HCT116 (cell line): ENCODE results near the gene RBMX2.

ENCODE experiments used
- ELF1 ChIP-seq: IDR thresholded peaks from 2 replicates; pipeline ENCODE4 v1.6.1; 2012; ENCODE audit warnings: low read depth, borderline replicate concordance
- POLR2A ChIP-seq: IDR thresholded peaks from 2 replicates; pipeline ENCODE4 v1.7.0; 2011; ENCODE audit warnings: borderline replicate concordance; ENCODE audit not compliant: insufficient read depth, insufficient read length; ENCODE audit errors: extremely low read depth
- TF ChIP-seq, protein P1 (sequence below), 3 experiments: fragments of 200-600 bp in 1 of 3; sonication (generic) in 1 of 3; IDR thresholded peaks in 2 of 3; conservative IDR thresholded peaks in 1 of 3; 2 replicates each; pipeline ENCODE4 v1.5.1; 2012 to 2017; ENCODE audit warnings: low read depth in 2 of 3, low read length in 2 of 3, antibody characterized with exemption in 1 of 3, borderline replicate concordance in 1 of 3, control low read depth in 1 of 3, mild to moderate bottlenecking in 1 of 3, mixed read lengths in 1 of 3, mixed run types in 1 of 3, moderate library complexity in 1 of 3; ENCODE audit not compliant: insufficient read depth in 1 of 3

DNA sequence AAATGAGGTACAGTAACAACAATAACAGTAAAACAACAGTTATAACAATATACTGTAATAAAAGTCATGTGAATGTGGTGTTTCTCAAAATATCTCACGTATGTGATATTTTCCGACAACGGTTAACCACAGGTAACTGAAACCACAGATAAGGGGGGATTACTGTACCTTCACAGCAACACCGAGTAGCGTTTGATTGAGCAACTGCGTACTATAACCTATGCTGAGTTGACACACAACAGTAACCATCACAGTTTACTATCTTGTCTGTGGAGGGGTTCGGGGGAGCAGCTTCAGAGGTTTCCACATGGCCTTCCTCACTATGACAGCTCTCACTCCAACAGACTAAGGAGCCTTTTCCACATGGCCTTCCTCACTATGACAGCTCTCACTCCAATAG lies 13.4 kb downstream of the RBMX2 start:
- no peak for TF ChIP-seq ELF1
- no peak for TF ChIP-seq POLR2A
- TF ChIP-seq, protein P1, sequence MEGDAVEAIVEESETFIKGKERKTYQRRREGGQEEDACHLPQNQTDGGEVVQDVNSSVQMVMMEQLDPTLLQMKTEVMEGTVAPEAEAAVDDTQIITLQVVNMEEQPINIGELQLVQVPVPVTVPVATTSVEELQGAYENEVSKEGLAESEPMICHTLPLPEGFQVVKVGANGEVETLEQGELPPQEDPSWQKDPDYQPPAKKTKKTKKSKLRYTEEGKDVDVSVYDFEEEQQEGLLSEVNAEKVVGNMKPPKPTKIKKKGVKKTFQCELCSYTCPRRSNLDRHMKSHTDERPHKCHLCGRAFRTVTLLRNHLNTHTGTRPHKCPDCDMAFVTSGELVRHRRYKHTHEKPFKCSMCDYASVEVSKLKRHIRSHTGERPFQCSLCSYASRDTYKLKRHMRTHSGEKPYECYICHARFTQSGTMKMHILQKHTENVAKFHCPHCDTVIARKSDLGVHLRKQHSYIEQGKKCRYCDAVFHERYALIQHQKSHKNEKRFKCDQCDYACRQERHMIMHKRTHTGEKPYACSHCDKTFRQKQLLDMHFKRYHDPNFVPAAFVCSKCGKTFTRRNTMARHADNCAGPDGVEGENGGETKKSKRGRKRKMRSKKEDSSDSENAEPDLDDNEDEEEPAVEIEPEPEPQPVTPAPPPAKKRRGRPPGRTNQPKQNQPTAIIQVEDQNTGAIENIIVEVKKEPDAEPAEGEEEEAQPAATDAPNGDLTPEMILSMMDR (IDR thresholded peaks at IDR 0.05 in 2 of 3, conservative IDR thresholded peaks at IDR 0.05 in 1 of 3; ENCODE audit: borderline replicate concordance in 1 of 3, insufficient read depth in 1 of 3, low read depth in 2 of 3, low read length in 2 of 3) = no peak
